CD14-positive monocyte (primary cell): ENCODE measurements around the gene MT1X. TPM values are rescaled to one million over a fixed set of nuclear protein-coding genes. Genes with fewer than 3 reads are reported as not detected.

Experiments used
- DNase-seq, 3 donors: peaks; one replicate each; pipeline ENCODE4 v3.0.0-alpha.2; 2011 to 2022
- H2AFZ ChIP-seq: 2 replicates; pipeline ENCODE4 v1.6.0; 2012; ENCODE audit warnings: mild to moderate bottlenecking, low read depth, low read length, inconsistent platforms; ENCODE audit not compliant: insufficient read depth, poor library complexity, severe bottlenecking
- H3K27ac ChIP-seq, 2 donors: 1 replicate in 1 of 2; 2 replicates in 1 of 2; pipeline ENCODE4 v1.5.1; 2012 to 2013; ENCODE audit warnings: low read length in 2 of 2, control low read depth in 1 of 2, inconsistent platforms in 1 of 2, low read depth in 1 of 2, mild to moderate bottlenecking in 1 of 2
- H3K27me3 ChIP-seq, 2 donors: one replicate each; pipeline versions ENCODE4 v1.6.0 to v1.6.1; 2011 to 2013; ENCODE audit warnings: low read length in 2 of 2; ENCODE audit not compliant: control insufficient read depth in 2 of 2, insufficient read depth in 2 of 2
- H3K36me3 ChIP-seq, 2 donors: replicated peaks in 1 of 2; 1 replicate in 1 of 2; 2 replicates in 1 of 2; pipeline versions ENCODE4 v1.5.1 to v1.6.1; 2012 to 2013; ENCODE audit warnings: low read length in 2 of 2, control low read depth in 1 of 2, inconsistent platforms in 1 of 2, mild to moderate bottlenecking in 1 of 2; ENCODE audit not compliant: insufficient read depth in 2 of 2, control insufficient read depth in 1 of 2
- H3K4me1 ChIP-seq, 2 donors: 1 replicate in 1 of 2; 2 replicates in 1 of 2; pipeline versions ENCODE4 v1.5.1 to v1.6.1; 2012 to 2013; ENCODE audit warnings: low read length in 2 of 2, control low read depth in 1 of 2, inconsistent platforms in 1 of 2, mild to moderate bottlenecking in 1 of 2, moderate library complexity in 1 of 2; ENCODE audit not compliant: insufficient read depth in 2 of 2, control insufficient read depth in 1 of 2
- H3K4me2 ChIP-seq: replicated peaks from 2 replicates; pipeline ENCODE3; 2012; ENCODE audit warnings: low read length, moderate library complexity, mild to moderate bottlenecking; ENCODE audit not compliant: poor library complexity, severe bottlenecking; ENCODE audit errors: extremely low read depth
- H3K4me3 ChIP-seq, 3 experiments: fragments of 200-600 bp in 1 of 3; sonication (generic) in 1 of 3; replicated peaks in 1 of 3; 1 replicate in 2 of 3; 2 replicates in 1 of 3; pipeline ENCODE4 v1.5.1; 2011 to 2013; ENCODE audit warnings: low read length in 3 of 3, mild to moderate bottlenecking in 3 of 3, control low read depth in 2 of 3, low read depth in 2 of 3, inconsistent platforms in 1 of 3, moderate library complexity in 1 of 3
- H3K79me2 ChIP-seq: 2 replicates; pipeline ENCODE4 v1.6.0; 2012; ENCODE audit warnings: mild to moderate bottlenecking, control low read depth, inconsistent platforms, low read length, moderate library complexity; ENCODE audit not compliant: insufficient read depth
- H3K9ac ChIP-seq: 2 replicates; pipeline ENCODE4 v1.6.0; 2017; ENCODE audit warnings: low read length, mild to moderate bottlenecking; ENCODE audit not compliant: insufficient read depth, poor library complexity, severe bottlenecking
- H3K9me3 ChIP-seq, 2 donors: replicated peaks in 1 of 2; 1 replicate in 1 of 2; 2 replicates in 1 of 2; pipeline versions ENCODE4 v1.5.1 to v1.6.1; 2012 to 2013; ENCODE audit warnings: low read length in 2 of 2, control low read depth in 1 of 2; ENCODE audit not compliant: control insufficient read depth in 1 of 2, insufficient read depth in 1 of 2
- H4K20me1 ChIP-seq: 2 replicates; pipeline ENCODE4 v1.6.0; 2012; ENCODE audit warnings: mild to moderate bottlenecking, low read length, control low read depth, moderate library complexity; ENCODE audit not compliant: insufficient read depth
- H3K27ac Mint-ChIP-seq, 7 donors: one replicate each; pipeline ENCODE4 v1.8.0; 2020; ENCODE audit warnings: mild to moderate bottlenecking in 7 of 7, mixed read lengths in 7 of 7, moderate library complexity in 6 of 7, inconsistent platforms in 2 of 7
- H3K27me3 Mint-ChIP-seq, 3 donors: one replicate each; pipeline ENCODE4 v1.8.0; 2021 to 2022; ENCODE audit warnings: low read depth in 3 of 3, mild to moderate bottlenecking in 3 of 3, mixed read lengths in 3 of 3, moderate library complexity in 3 of 3, inconsistent platforms in 1 of 3
- H3K36me3 Mint-ChIP-seq, 2 donors: one replicate each; pipeline ENCODE4 v1.8.0; 2020; ENCODE audit warnings: mixed read lengths in 2 of 2, inconsistent platforms in 1 of 2, mild to moderate bottlenecking in 1 of 2
- H3K4me1 Mint-ChIP-seq: one replicate; pipeline ENCODE4 v1.8.0; 2020; ENCODE audit warnings: mild to moderate bottlenecking, mixed read lengths
- H3K4me3 Mint-ChIP-seq, 2 donors: one replicate each; pipeline ENCODE4 v1.8.0; 2020; ENCODE audit warnings: mild to moderate bottlenecking in 2 of 2, mixed read lengths in 2 of 2, moderate library complexity in 1 of 2
- H3K9me3 Mint-ChIP-seq, 7 donors: one replicate each; pipeline ENCODE4 v1.8.0; 2020 to 2022; ENCODE audit warnings: mixed read lengths in 7 of 7, mild to moderate bottlenecking in 6 of 7, moderate library complexity in 6 of 7, inconsistent platforms in 2 of 7
- WGBS: methylation state at CpG from one replicate; pipeline ENCODE4 v1.1.5; 2013; ENCODE audit warnings: missing lambda C conversion rate; ENCODE audit not compliant: insufficient coverage; 5-methylcytosine and 5-hydroxymethylcytosine counted together
- intact Hi-C, 2 donors: fragments of 100-400 bp; cut with micrococcal nuclease; formaldehyde crosslinking; loops; one replicate each; pipeline versions ENCODE4 v1.15.0 to v1.15.1; 2023
- polyA plus RNA-seq, 3 donors: library from polyadenylated mRNA; depleted of rRNA in 1 of 3; unstranded in 2 of 3; stranded (reverse) in 1 of 3; fragments of 300-500 nt in 2 of 3; fragments of >200 nt in 1 of 3; fragmentation: Illumina TruSeq in 2 of 3; gene quantifications; 1 replicate in 2 of 3; 2 replicates in 1 of 3; pipeline ENCODE4 v1.2.3, GENCODE V29; 2012 to 2021
- TF ChIP-seq, protein P1 (sequence below): fragments of 200-600 bp; IDR thresholded peaks from one replicate; pipeline ENCODE4 v1.8.0; 2022; ENCODE audit warnings: antibody characterized with exemption, mild to moderate bottlenecking

The MT1X gene
- polyA plus RNA-seq, 3 donors: 34.5 to 87.9 (median 55.4) TPM

DNA sequence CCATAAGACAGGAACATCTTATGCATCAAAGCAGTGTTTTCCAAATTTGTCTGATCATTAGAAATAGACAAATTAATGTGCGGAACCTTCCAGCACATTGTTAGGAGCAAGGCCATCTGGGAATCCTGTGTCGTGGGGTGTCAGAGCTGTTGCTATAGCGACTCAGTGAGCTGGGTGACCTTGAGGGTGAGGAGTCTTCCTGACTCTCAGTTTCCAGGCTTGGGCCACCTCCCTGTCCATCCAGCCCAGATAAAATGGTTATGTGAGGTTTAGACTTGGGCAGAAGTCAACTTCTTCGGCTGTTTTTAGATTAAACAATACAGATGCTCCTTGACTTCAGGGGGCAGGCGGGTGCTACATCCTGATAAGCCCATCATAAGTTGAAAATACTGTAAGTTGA, 20.6 kb downstream of the MT1X start:
- Histone ChIP-seq H2AFZ (no peak overlapping the region), H3K9me3 (no peaks in the 10 kb centered on the region)

GRCh38 chr16:56708525-56709442, 26.5 kb downstream of the MT1X start:
- peaks cover 11 to 12% (median 11%) of the 10 kb centered on the region in 3 donors for H3K27me3 Mint-ChIP-seq
- H2AFZ ChIP-seq: no peak overlapping the region
- no peaks in the 10 kb centered on the region for H3K79me2 ChIP-seq
- no peaks in the 10 kb centered on the region for H3K9me3 Mint-ChIP-seq
- no peak overlapping the region for H3K9ac ChIP-seq
- no peak overlapping the region for H3K4me3 ChIP-seq
- TF ChIP-seq, protein P1, sequence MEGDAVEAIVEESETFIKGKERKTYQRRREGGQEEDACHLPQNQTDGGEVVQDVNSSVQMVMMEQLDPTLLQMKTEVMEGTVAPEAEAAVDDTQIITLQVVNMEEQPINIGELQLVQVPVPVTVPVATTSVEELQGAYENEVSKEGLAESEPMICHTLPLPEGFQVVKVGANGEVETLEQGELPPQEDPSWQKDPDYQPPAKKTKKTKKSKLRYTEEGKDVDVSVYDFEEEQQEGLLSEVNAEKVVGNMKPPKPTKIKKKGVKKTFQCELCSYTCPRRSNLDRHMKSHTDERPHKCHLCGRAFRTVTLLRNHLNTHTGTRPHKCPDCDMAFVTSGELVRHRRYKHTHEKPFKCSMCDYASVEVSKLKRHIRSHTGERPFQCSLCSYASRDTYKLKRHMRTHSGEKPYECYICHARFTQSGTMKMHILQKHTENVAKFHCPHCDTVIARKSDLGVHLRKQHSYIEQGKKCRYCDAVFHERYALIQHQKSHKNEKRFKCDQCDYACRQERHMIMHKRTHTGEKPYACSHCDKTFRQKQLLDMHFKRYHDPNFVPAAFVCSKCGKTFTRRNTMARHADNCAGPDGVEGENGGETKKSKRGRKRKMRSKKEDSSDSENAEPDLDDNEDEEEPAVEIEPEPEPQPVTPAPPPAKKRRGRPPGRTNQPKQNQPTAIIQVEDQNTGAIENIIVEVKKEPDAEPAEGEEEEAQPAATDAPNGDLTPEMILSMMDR: no peak
- no peak overlapping the region for H3K27ac Mint-ChIP-seq
- no peaks in the 10 kb centered on the region for H3K4me1 Mint-ChIP-seq
- no peak for DNase-seq
- no peaks in the 10 kb centered on the region for H3K36me3 Mint-ChIP-seq
- no peaks in the 10 kb centered on the region for H3K4me1 ChIP-seq
- no peak overlapping the region for H3K4me2 ChIP-seq
- WGBS: 89% methylated on average over 7 of the region's 13 CpGs
- no peak overlapping the region for H3K27ac ChIP-seq
- no peak overlapping the region for H3K4me3 Mint-ChIP-seq
- no peaks in the 10 kb centered on the region for H3K9me3 ChIP-seq
- no peaks in the 10 kb centered on the region for H3K36me3 ChIP-seq
- no peaks in the 10 kb centered on the region for H4K20me1 ChIP-seq
- intact Hi-C loops: loop anchor here (10.0 kb wide), 1 partner anchor 104 kb away; the partner anchor contains the start of gene MT2A (in 2 of the 2)
- no peaks in the 10 kb centered on the region for H3K27me3 ChIP-seq

More for the DNA sequence above, 20.6 kb downstream of the MT1X start:
- no peaks in the 10 kb centered on the region for H3K36me3 Mint-ChIP-seq
- H3K9me3 Mint-ChIP-seq: peaks cover 0 to 2% (median 0%) of the 10 kb centered on the region in 7 donors
- no peak for DNase-seq
- no peak overlapping the region for H3K4me3 ChIP-seq
- no peak overlapping the region for H3K27ac ChIP-seq
- H3K27me3 ChIP-seq: no peaks in the 10 kb centered on the region
- H3K4me1 Mint-ChIP-seq: peaks cover 12% of the 10 kb centered on the region
- H3K27me3 Mint-ChIP-seq: peaks cover 3 to 7% (median 5%) of the 10 kb centered on the region in 3 donors
- H3K79me2 ChIP-seq: no peaks in the 10 kb centered on the region
- WGBS: 100% methylated on average over 2 of the region's 5 CpGs
- H3K4me1 ChIP-seq: no peaks in the 10 kb centered on the region
- H3K4me2 ChIP-seq: no peak overlapping the region
- H3K4me3 Mint-ChIP-seq: no peak overlapping the region
- peak overlapping the region in 1 of 7 donors; percentile 26 for H3K27ac Mint-ChIP-seq
- H3K9ac ChIP-seq: no peak overlapping the region
- no peaks in the 10 kb centered on the region for H3K36me3 ChIP-seq
- no peaks in the 10 kb centered on the region for H4K20me1 ChIP-seq
- TF ChIP-seq, protein P1: no peak
- intact Hi-C loops: loop anchor here (2.0 to 10.0 kb wide), 4 partner anchors 98 to 186 kb away; partner anchors contain the start of gene MT2A (in 2 of the 2)
